Measurements from ENCODE around the gene GPR137. TPM values are rescaled to one million over a fixed set of nuclear protein-coding genes. Genes with fewer than 3 reads are reported as not detected.
A peak's percentile ranks its signal among the peaks of the same experiment; 100 is the strongest.

Gene GPR137
- total RNA-seq, 1 donor: 10.8 TPM

DNA sequence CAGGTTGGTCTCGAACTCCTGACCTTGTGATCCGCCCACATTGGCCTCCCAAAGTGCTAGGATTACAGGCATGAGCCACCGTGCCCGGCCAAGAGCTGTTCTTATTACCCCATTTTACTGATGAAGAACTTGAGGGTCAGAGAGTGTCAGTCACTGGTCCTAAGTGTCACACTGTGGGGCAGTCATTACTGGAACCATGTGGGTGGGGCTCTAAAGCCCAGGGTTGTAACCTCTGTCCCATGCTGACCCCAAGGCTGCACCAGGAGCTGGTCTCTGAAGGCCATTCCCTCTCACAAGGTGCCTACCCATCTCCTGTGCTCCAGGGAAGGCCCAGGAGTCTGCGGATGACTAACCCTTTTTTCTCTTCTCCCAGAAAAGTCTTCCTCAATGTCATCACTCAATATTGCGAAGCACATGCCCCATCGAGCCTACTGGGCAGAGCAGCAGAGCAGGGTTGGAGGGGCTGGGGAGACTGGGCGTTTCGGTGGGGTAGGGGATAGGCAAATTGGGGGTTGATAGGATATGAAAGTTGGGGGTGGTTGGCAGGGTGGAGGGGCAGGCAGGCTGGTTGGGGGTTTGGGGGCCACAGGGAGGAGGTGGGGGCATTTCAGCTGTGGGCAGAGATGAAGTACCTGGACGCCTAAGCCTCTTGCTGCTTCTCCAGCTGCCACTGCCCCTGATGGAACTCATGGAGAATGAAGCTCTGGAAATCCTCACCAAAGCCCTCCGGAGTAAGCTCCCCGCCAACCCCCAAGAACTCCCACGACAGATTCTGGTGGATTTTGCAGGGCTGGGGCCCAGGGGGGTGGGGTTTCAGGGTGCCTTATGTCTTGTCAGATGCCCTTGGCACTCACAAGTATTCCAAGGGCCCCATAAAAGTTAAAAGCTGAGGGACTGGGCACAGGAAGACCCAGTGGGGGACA is 17.7 kb downstream of the GPR137 start:
- H3K4me3 ChIP-seq (ENCODE audit: low read depth, low read length): no peak overlapping the region
- no peak for DNase-seq (ENCODE audit: low read depth)
- TF ChIP-seq, protein P1, sequence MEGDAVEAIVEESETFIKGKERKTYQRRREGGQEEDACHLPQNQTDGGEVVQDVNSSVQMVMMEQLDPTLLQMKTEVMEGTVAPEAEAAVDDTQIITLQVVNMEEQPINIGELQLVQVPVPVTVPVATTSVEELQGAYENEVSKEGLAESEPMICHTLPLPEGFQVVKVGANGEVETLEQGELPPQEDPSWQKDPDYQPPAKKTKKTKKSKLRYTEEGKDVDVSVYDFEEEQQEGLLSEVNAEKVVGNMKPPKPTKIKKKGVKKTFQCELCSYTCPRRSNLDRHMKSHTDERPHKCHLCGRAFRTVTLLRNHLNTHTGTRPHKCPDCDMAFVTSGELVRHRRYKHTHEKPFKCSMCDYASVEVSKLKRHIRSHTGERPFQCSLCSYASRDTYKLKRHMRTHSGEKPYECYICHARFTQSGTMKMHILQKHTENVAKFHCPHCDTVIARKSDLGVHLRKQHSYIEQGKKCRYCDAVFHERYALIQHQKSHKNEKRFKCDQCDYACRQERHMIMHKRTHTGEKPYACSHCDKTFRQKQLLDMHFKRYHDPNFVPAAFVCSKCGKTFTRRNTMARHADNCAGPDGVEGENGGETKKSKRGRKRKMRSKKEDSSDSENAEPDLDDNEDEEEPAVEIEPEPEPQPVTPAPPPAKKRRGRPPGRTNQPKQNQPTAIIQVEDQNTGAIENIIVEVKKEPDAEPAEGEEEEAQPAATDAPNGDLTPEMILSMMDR (IDR thresholded peaks at IDR 0.05; ENCODE audit: insufficient read depth, low read depth, low read length): no peak

DNA sequence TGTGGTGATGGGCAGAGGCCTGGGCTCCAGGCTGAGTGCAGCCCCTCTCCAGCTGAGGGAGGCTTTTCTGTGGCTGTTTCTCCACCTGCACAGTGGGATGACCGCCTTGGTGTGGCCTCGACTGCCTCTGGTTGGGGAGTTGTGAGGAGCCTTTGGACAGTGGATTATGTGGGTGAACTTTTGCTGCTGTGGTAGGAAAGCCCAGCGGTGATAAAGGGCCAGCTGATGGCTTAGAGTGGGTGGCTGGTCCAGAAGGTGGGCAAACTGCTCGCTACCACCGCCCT is 18.3 kb downstream of the GPR137 start:
- TF ChIP-seq, protein P1 (IDR thresholded peaks at IDR 0.05; ENCODE audit: insufficient read depth, low read depth, low read length): no peak
- H3K4me3 ChIP-seq (ENCODE audit: low read depth, low read length): no peak overlapping the region
- DNase-seq (ENCODE audit: low read depth): no peak

- peak; percentile 92 for DNase-seq (ENCODE audit: low read depth)
- TF ChIP-seq, protein P1 (IDR thresholded peaks at IDR 0.05; ENCODE audit: insufficient read depth, low read depth, low read length): peak; percentile 87
- H3K4me3 ChIP-seq (ENCODE audit: low read depth, low read length): peak overlapping the region; percentile 70
These were observed 18.8 kb downstream of the GPR137 start for GRCh38 chr11:64304316-64305072.

GRCh38 chr11:64305075-64305690 is 19.5 kb downstream of the GPR137 start, which contains the start of gene ESRRA:
TSS of gene ESRRA (plus strand) at chr11:64305524. CDS start at chr11:64307180, 1,656 bp downstream.
- peak within 1 kb of the TSS; percentile 77 for H3K4me3 ChIP-seq (ENCODE audit: low read depth, low read length)
- TF ChIP-seq, protein P1 (IDR thresholded peaks at IDR 0.05; ENCODE audit: insufficient read depth, low read depth, low read length): no peak
- DNase-seq (ENCODE audit: low read depth): peak; percentile 98

DNA sequence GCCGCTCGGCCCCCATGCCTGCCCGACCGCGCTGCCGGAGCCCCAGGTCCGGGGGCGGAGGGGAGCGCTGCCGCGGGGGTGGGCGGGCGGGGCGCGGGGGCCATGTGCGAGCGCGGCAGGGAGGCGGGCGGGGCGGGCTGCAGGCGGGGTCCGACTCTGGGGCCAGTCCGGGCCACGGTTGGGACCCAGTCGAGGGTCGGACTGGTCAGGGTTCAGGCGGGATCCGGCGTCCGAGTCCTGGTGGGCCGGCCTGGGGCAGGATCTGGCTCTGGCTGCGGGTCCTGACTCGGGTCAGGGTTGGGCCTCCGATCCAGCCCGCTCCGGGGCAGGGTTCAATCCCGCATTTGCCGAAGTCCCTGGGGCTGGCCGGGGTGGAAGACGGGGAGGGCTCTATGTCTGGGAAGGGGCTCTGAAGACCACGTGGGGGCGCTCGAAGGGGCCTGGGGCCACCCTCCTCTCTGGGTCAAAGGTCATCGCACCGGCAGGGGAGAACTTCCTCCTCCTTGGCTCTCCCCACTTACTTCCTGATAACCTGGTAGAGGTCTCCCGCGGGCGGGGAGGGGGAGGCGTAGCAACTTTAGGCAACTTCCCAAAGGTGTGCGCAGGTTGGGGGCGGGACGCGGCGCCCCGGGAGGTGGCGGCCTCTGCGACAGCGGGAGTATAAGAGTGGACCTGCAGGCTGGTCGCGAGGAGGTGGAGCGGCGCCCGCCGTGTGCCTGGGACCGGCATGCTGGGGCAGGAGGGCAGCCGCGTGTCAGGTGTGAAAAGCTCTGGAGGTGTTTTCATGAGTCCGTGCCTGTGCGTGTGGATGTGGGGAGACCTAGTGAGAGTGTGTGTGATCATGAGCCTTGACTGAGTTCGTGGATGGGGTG is 20.3 kb downstream of the GPR137 start:
- TF ChIP-seq, protein P1 (IDR thresholded peaks at IDR 0.05; ENCODE audit: insufficient read depth, low read depth, low read length): peak; percentile 26
- peak overlapping the region; percentile 77 for H3K4me3 ChIP-seq (ENCODE audit: low read depth, low read length)
- peak; percentile 51 for DNase-seq (ENCODE audit: low read depth)

GRCh38 chr11:64306563-64306875 is 20.9 kb downstream of the GPR137 start:
- no peak for DNase-seq (ENCODE audit: low read depth)

More at GRCh38 chr11:64306563-64306875, 20.9 kb downstream of the GPR137 start:
- H3K4me3 ChIP-seq (ENCODE audit: low read depth, low read length): peak overlapping the region; percentile 77
- TF ChIP-seq, protein P1 (IDR thresholded peaks at IDR 0.05; ENCODE audit: insufficient read depth, low read depth, low read length): no peak

All from fibroblast of villous mesenchyme (primary cell).